ENCODE data around the gene USP34. TPM values are rescaled to one million over a fixed set of nuclear protein-coding genes. Genes with fewer than 3 reads are reported as not detected.

USP34 gene
- total RNA-seq, 1 experiment from 2014 or later = 26.1 TPM

DNA sequence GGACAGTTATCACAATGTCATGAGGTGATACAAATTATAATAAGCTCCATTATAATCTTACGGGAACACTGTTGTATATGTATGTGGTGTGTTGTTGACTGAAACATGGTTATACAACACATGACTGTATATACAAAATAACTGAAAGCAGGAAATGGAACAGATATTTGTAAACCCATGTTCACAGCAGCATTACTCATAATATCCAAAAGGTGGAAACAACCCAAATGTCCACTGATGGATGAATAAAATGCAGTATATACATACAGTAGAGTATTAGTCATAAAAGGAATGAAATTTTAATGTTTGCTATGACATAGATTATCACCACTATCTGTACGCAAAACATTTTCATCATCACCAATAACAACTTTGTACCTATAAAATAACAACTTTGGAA lies 107.3 kb downstream of the USP34 start:
- no peaks in the 10 kb centered on the region for H3K27me3 ChIP-seq
- no peak overlapping the region for H3K4me3 ChIP-seq
- no peak for DNase-seq
- peaks cover 2% of the 10 kb centered on the region; the same call in 1 of the 2 replicates for H3K9me3 ChIP-seq
- H3K36me3 ChIP-seq = peaks cover 32% of the 10 kb centered on the region

DNA sequence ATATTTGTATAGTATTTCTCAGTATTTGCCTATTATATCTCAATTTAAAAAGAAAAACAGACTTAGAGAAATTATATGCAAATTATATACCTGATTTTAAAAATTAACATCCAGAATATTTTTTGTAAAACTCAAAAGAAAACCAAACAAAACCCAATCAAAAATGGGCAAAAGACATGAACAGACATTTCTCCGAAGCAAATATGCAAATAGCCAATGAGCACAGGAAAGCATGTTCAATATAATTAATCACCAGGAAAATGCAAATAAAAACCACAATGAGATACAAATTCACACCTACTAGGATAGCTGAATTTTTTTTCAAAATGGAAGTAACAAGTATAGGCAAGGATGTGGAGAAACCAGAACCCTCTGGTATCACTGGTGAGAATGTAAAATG lies 108.0 kb downstream of the USP34 start:
- DNase-seq = no peak
- Histone ChIP-seq H3K36me3 (peaks cover 30% of the 10 kb centered on the region), H3K9me3 (peaks cover 2% of the 10 kb centered on the region; the same call in 1 of the 2 replicates), H3K4me3 (no peak overlapping the region), H3K27me3 (no peaks in the 10 kb centered on the region)

DNA sequence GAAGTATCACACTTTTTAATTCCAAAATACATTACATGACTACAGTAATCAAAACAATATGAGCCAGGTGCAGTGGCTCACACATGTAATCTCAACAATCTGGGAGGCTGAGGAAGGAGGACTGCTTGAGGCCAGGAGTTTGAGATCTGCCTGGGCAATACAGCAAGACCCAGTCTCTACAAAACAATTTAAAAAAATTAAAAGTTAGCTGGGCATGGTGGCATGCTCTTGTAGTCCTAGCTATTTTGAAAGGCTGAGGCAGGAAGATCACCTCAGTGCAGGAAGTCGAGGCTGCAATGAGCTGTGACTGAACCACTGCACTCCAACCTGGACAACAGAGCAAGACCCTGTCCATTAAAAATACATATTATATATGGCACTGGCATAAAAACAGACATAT lies 109.8 kb downstream of the USP34 start:
- Histone ChIP-seq H3K27me3 (no peaks in the 10 kb centered on the region), H3K9me3 (peaks cover 2% of the 10 kb centered on the region; the same call in 1 of the 2 replicates), H3K36me3 (peaks cover 33% of the 10 kb centered on the region), H3K4me3 (no peak overlapping the region)
- DNase-seq = no peak

DNA sequence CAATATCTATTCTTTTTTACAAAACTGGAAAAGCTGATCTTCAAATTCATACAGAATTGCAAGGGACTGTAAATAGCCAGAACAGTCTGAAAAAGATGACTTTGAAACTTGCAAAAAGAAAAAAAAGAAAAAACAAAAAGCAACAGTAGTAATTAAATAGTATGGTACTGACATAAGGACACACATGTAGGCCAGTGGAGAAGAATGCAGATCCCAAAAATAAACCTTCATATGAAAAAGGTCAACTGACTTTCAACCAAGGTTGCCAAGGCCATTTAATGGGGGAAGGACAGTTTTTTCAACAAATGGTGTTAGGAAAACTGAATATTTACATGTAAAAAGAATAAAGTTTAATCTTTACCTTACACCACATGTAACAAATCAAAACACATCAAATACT lies 111.8 kb downstream of the USP34 start:
- Histone ChIP-seq H3K27me3 (no peaks in the 10 kb centered on the region), H3K4me3 (no peak overlapping the region), H3K9me3 (peaks cover 12% of the 10 kb centered on the region), H3K36me3 (peaks cover 39% of the 10 kb centered on the region)
- no peak for DNase-seq

DNA sequence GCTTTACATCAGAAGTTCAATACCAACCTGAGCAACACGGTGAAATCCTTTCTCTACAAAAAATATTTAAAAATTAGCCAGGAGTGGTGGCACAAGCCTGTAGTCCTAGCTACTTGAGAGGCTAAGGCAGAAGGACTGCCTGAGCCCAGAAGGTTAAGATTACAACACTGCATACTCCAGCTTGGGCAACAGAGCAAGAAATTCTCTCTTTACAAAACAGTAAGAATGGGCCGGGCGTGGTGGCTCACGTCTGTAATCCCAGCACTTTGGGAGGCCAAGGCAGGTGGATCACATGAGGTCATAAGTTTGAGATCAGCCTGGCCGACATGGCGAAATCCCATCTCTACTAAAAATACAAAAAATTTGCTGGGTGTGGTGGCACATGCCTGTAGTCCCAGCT lies 113.2 kb downstream of the USP34 start:
- H3K4me3 ChIP-seq = no peak overlapping the region
- H3K27me3 ChIP-seq = no peaks in the 10 kb centered on the region
- no peak for DNase-seq
- H3K36me3 ChIP-seq = peaks cover 44% of the 10 kb centered on the region
- H3K9me3 ChIP-seq = peaks cover 16% of the 10 kb centered on the region

DNA sequence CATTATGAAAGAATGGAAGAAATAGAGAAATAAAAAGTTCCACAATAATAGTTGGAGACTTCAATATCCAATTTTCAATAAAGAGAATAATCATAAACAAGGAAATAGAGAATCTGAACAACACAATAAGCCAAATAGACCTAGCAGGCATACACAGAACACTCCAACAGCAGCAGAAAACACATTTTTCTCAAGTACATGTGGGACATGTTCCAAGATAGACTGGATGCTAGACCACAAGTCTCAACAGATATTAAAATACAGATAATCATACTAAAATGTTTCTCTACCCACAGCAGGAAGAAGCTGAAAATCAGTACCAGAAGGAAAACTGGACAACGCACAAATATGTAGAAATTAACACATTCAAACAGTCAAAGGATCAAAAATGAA lies 113.9 kb downstream of the USP34 start:
- peaks cover 16% of the 10 kb centered on the region for H3K9me3 ChIP-seq
- no peak overlapping the region for H3K4me3 ChIP-seq
- no peak for DNase-seq
- no peaks in the 10 kb centered on the region for H3K27me3 ChIP-seq
- peaks cover 38% of the 10 kb centered on the region for H3K36me3 ChIP-seq

DNA sequence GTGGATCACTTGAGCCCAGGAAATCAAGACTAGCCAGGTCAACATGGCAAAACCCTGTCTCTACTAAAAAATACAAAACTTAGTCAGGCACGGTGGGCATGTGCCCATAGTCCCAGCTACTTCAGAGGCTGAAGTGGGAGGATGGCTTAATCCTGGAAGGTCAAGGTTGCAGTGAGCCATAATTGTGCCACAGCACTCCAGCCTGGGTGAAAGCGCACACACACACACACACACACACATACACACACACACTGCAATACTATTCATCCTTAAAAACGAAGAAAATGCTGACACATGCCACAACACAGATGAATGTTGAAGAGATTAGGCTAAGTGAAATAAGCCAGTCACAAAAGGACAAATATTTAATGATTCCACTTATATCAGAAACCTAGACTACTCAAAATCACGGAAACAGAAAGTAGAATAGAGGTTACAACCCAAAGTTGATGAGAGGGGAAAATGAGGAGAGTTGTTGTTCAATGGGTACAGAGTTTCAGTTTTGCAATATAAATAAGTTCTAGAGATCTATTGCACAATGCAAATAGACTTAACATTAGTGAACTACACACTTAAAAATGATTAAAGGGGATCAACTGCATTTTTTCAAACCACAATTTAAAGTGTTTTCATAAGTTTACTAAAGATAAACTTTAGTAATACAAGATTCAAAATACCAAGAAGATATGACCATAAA lies 114.5 kb downstream of the USP34 start:
- no peak for DNase-seq

DNA sequence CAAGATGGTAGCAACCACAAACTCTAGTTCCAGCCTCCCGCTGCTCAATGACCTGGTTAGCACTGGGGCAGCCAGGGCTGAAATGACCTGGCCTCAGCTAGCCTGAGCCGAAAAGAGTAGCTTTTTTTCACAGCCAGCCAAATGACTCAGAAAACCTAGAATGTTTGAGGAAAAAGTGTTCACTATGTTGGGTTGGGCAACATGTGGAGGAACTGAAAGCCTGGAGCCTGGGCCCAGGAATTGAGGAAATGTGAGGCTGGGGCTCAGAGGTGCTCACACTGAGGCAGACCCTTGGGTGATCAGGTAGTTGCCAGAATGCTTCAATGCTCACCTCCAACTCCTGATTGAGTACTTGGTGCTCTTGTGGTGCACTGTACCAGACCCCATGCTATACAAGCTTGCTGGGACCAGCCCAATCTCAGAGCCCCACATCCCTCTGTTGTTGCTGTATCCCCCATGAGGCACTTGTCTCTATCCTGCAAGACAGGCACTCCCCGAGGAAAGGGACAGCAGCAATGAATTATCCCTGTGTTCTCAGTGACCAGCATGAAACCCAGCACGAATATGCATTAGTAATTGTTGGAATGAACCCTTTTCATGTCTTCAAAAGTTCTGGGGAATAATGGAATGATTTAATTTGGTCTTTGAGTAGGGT lies 116.2 kb downstream of the USP34 start:
- Histone ChIP-seq H3K9me3 (peaks cover 16% of the 10 kb centered on the region), H3K27me3 (no peaks in the 10 kb centered on the region), H3K4me3 (no peak overlapping the region), H3K36me3 (peaks cover 48% of the 10 kb centered on the region)
- DNase-seq = no peak

More for the DNA sequence above, 114.5 kb downstream of the USP34 start:
- Histone ChIP-seq H3K4me3 (no peak overlapping the region), H3K9me3 (peaks cover 16% of the 10 kb centered on the region), H3K27me3 (no peaks in the 10 kb centered on the region), H3K36me3 (peaks cover 37% of the 10 kb centered on the region)

DNA sequence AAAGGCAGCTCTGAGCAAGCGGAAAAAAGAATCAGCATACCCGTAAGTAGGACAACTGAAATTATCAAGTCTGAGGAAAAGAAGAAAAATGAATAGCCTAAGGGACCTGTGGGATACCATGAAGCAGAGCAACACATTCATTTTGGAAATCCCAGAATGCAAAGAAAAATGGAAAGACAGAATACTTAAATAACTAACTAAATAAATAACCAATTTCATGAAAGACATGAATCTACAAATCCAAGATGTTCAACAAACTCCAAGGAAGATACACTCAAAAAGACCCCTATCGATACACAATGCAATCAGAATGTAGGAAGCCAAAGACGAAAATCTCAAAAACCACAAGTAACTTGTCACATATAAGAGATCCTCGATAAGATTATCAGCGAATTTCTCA lies 117.0 kb downstream of the USP34 start:
- H3K9me3 ChIP-seq = peaks cover 16% of the 10 kb centered on the region
- no peaks in the 10 kb centered on the region for H3K27me3 ChIP-seq
- DNase-seq = no peak
- H3K36me3 ChIP-seq = peaks cover 55% of the 10 kb centered on the region
- H3K4me3 ChIP-seq = no peak overlapping the region

DNA sequence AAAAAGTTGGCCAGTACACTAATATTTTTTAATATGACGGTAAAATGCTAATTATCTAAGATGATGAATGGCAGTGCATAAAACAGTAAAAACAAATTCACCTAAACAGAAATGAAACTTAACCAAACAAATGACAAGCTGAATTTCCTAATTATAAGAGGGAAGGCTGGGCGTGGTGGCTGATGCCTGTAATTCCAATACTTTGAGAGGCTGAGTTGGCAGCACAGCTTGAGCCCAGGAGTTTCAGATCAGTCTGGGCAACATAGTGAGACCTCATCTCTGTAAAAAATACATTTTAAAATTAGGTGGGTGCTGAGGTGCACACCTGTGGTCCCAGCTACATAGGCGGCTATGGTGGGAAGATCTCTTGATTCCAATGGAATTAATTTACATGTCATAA lies 120.1 kb downstream of the USP34 start:
- peaks cover 67% of the 10 kb centered on the region for H3K36me3 ChIP-seq
- no peaks in the 10 kb centered on the region for H3K27me3 ChIP-seq
- H3K9me3 ChIP-seq = peaks cover 16% of the 10 kb centered on the region
- DNase-seq = no peak
- no peak overlapping the region for H3K4me3 ChIP-seq

DNA sequence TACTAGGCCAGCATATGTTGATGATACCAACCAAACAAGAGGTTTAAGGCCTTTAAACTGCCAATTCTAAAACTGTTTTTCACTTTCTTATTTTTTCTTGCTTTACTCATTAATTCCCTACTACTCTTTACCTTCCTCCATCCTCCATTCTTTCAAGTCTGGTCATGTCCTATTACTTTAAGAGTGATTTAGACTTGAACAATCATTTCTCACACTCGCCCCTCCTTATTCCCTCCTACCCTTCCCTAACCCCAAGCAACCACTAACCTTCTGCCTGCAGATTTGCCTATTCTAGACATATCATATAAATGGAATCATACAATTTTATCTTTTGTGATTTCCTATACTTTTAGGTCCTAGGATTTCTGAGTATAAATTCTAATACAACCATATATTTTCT lies 127.7 kb downstream of the USP34 start:
- no peaks in the 10 kb centered on the region; the same call in 1 of the 2 replicates for H3K9me3 ChIP-seq
- no peaks in the 10 kb centered on the region for H3K27me3 ChIP-seq
- no peak overlapping the region for H3K4me3 ChIP-seq
- peaks cover 74% of the 10 kb centered on the region for H3K36me3 ChIP-seq
- DNase-seq = no peak

DNA sequence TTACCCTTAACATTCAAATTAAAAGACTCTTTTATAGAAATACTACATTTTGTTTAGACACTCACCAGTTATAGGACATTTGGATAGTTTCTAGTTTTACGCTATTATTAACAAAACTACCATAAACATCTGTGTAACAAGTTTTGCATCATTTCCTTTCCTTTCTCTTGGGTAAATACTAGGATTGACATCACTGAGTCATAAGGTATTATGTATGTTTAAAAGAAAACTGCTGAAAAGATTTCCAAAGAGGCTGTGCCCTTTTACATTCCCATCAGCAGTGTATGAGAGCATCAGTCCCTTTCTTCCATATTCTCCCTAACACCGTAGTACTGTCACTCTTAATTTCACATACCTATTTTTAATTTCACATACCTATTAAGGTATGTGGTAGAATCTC lies 130.6 kb downstream of the USP34 start:
- no peaks in the 10 kb centered on the region for H3K27me3 ChIP-seq
- DNase-seq = no peak
- no peak overlapping the region for H3K4me3 ChIP-seq
- peaks cover 68% of the 10 kb centered on the region for H3K36me3 ChIP-seq
- H3K9me3 ChIP-seq = peaks cover 2% of the 10 kb centered on the region; the same call in 1 of the 2 replicates

DNA sequence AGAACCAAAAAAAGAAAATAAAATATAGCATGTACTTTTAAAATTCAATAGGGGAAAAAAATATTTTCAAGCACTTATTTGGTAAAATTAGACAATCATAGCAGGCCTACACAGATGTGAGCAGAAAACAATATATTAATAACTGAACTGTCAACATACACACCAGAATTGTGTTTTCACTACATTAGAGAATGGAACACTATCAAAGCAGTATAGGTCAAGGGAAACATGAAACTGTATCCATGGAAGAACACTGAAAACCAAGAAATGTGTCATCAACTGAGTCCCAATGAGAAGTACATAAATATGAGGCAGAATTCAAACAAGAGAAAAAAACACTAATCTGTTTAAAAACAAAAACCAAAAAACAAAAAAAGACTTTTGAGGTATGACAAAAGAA lies 132.4 kb downstream of the USP34 start:
- peaks cover 2% of the 10 kb centered on the region; the same call in 1 of the 2 replicates for H3K9me3 ChIP-seq
- no peak overlapping the region for H3K4me3 ChIP-seq
- DNase-seq = no peak
- no peaks in the 10 kb centered on the region for H3K27me3 ChIP-seq
- peaks cover 51% of the 10 kb centered on the region for H3K36me3 ChIP-seq

DNA sequence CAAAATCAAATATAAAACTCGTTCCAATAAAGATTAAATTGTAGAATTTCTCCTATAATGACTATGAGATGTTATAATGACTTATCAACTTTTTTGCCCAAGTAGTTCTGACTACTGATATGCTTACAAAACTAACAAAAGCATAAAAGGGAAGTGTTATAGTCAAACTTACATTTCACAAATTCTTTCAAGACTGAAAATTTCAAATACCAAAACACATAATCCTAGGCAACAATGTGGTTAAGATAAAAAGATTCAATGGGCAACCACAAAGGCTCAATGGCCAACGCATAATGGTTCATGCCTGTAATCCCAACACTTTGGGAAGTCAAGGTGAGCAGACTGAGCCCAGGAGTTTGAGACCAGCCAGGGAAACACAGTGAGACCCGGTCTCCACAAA lies 135.7 kb downstream of the USP34 start:
- DNase-seq = no peak
- Histone ChIP-seq H3K36me3 (peaks cover 48% of the 10 kb centered on the region), H3K4me3 (no peak overlapping the region), H3K27me3 (no peaks in the 10 kb centered on the region), H3K9me3 (peaks cover 2% of the 10 kb centered on the region; the same call in 1 of the 2 replicates)

DNA sequence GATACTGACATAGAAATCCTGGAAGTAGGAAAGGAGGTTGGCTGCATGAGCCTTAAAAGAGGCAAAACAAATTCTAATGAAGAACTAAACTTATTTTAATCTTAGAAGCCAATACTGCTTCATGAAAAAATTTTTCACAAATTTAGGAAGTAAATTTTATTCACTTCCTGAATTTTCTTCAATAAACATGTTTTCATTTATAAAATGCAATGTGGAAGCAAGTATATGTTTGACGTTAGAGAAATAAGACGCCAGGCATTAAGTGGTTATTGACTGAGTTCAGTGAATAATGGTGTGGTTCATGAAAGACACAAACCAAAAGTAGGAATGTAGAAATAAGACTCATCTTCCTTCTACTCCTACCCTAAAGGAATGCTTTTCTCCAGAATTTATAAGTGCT lies 136.4 kb downstream of the USP34 start:
- Histone ChIP-seq H3K4me3 (no peak overlapping the region), H3K27me3 (no peaks in the 10 kb centered on the region), H3K9me3 (peaks cover 2% of the 10 kb centered on the region; the same call in 1 of the 2 replicates), H3K36me3 (peaks cover 54% of the 10 kb centered on the region)
- DNase-seq = no peak

DNA sequence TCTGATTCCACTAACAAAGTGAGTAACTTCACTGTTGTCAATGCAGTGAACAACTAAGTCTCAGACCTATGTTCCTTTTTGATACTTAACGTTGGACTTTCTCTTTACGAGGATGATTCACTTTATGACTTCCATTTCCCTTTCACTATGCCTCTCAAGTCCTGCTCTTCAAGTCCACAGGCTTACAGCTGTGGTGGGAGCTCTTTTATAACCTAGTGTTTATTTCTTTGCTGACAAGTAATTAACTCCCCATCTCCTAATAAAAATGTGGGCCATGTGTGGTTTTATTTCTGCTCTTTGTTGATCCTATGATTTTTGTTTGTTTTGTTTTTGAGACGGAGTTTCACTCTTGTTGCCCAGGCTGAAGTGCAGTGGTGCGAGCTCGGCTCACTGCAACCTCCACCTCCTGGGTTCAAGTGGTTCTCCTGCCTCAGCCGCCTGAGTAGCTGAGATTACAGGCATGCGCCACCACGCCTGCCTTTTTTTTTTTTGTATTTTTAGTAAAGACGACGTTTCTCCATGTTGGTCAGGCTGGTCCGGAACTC lies 142.1 kb downstream of the USP34 start:
- no peaks in the 10 kb centered on the region for H3K27me3 ChIP-seq
- DNase-seq = no peak
- no peaks in the 10 kb centered on the region for H3K9me3 ChIP-seq
- peaks cover 48% of the 10 kb centered on the region for H3K36me3 ChIP-seq
- no peak overlapping the region for H3K4me3 ChIP-seq

DNA sequence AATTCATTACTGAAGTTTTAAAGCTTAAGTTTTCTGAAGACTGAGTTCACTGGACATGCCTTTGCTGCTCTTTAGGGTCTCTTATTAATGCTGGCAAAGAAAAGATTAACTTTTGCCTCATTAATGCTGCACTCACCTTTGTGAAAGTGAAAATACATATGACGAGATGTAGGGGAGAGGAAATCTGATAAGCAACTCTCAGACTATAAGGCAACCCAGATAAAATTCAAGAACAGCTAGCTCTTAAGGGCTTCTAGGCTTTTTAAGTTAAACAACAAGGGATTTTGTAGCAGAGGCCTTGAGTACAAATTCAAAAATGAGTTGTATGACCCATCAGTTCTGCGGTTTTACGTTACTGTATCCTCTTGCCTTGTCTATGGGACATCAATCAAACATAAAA lies 143.7 kb downstream of the USP34 start:
- no peak for DNase-seq
- H3K4me3 ChIP-seq = no peak overlapping the region

DNA sequence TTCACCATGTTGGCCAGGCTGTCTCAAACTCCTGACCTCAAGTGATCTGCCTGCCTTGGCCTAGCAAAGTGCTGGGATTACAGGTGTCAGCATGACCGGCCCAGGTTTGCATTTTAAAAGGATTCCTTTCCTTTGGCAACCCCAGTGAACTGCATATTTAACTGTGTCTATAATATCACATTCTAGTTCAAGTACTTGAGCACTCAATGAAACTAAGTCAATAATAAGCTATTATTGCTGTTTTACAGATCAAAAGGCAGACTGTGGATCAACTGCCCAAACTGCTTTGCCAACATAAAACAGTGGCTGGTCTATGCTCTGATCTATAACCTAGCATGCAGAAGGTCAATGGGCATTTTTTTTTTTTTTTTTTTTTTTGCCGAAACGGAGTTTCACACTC lies 144.5 kb downstream of the USP34 start:
- Histone ChIP-seq H3K27me3 (no peaks in the 10 kb centered on the region), H3K9me3 (no peaks in the 10 kb centered on the region), H3K4me3 (no peak overlapping the region), H3K36me3 (peaks cover 53% of the 10 kb centered on the region)
- no peak for DNase-seq

More for the DNA sequence above, 143.7 kb downstream of the USP34 start:
- H3K9me3 ChIP-seq = no peaks in the 10 kb centered on the region
- no peaks in the 10 kb centered on the region for H3K27me3 ChIP-seq
- H3K36me3 ChIP-seq = peaks cover 51% of the 10 kb centered on the region

Data from MG63 (cell line).